HEK293 (cell line): ENCODE results near the gene TAF1A.

ENCODE experiments used
- BCL11A ChIP-seq: fragments of 450-650 bp; formaldehyde crosslinking; IDR thresholded peaks from 2 replicates; pipeline ENCODE4 v1.5.1; 2016; ENCODE audit warnings: low read depth, missing biosample characterization, missing genetic modification characterization
- MYNN ChIP-seq: fragments of 450-650 bp; formaldehyde crosslinking; IDR thresholded peaks from 2 replicates; pipeline ENCODE4 v1.5.1; 2016; ENCODE audit warnings: missing biosample characterization, missing genetic modification characterization, borderline replicate concordance
- ZBTB17 ChIP-seq: fragments of 450-650 bp; formaldehyde crosslinking; IDR thresholded peaks from 2 replicates; pipeline ENCODE4 v1.5.1; 2016; ENCODE audit warnings: missing biosample characterization, missing genetic modification characterization
- ZNF473 ChIP-seq: fragments of 450-650 bp; formaldehyde crosslinking; IDR thresholded peaks from 2 replicates; pipeline ENCODE4 v1.5.1; 2017; ENCODE audit warnings: missing biosample characterization, missing genetic modification characterization
- ZNF777 ChIP-seq: fragments of 450-650 bp; formaldehyde crosslinking; IDR thresholded peaks from 2 replicates; pipeline ENCODE4 v1.5.1; 2017; ENCODE audit warnings: missing biosample characterization, missing genetic modification characterization, borderline replicate concordance

GRCh38 chr1:222530852-222531251 is 58.9 kb downstream of the TAF1A start:
- TF ChIP-seq BCL11A (no peak), ZNF777 (tag by site-specific recombination) (no peak), MYNN (no peak), ZNF473 (tag by site-specific recombination) (no peak), ZBTB17 (tag by site-specific recombination) (no peak)
